HG02885 (cell line): Measurements from ENCODE around the gene SIGLEC15.
A peak's percentile ranks its signal among the peaks of the same experiment; 100 is the strongest.
"Not testable (repeated sequence)": the region's sequence is repeated elsewhere in the genome, so short reads cannot be mapped to it uniquely, and the experiment has no call there.

Source experiments
- ATAC-seq: cut with Tn5 transposase; IDR thresholded peaks from one replicate; pipeline ENCODE4 v1.9.1; 2021; ENCODE audit warnings: mild to moderate bottlenecking; ENCODE audit not compliant: unreplicated experiment, poor library complexity

Gene SIGLEC15

GRCh38 chr18:45841765-45842442 lies 16.4 kb downstream of the SIGLEC15 start:
- no peak for ATAC-seq

- ATAC-seq, result no peak
Observed at GRCh38 chr18:45843019-45843418, 17.5 kb downstream of the SIGLEC15 start.

GRCh38 chr18:45844938-45845337 lies 19.5 kb downstream of the SIGLEC15 start:
- no peak for ATAC-seq

- ATAC-seq, result no peak
Observed at GRCh38 chr18:45845410-45845809, 19.9 kb downstream of the SIGLEC15 start.

GRCh38 chr18:45847119-45847518 lies 21.6 kb downstream of the SIGLEC15 start:
- no peak for ATAC-seq

GRCh38 chr18:45848643-45849042 lies 23.2 kb downstream of the SIGLEC15 start:
- not testable (repeated sequence) for ATAC-seq

- no peak for ATAC-seq
Observed at GRCh38 chr18:45849529-45849928, 24.1 kb downstream of the SIGLEC15 start.

GRCh38 chr18:45850021-45850420 lies 24.5 kb downstream of the SIGLEC15 start:
- ATAC-seq, result peak; percentile 55

GRCh38 chr18:45851161-45851925 lies 25.9 kb downstream of the SIGLEC15 start:
- no peak for ATAC-seq

- ATAC-seq, result no peak
Observed at GRCh38 chr18:45852631-45853030, 27.2 kb downstream of the SIGLEC15 start.

GRCh38 chr18:45854036-45854586 lies 28.6 kb downstream of the SIGLEC15 start:
- ATAC-seq, result no peak

- ATAC-seq, result no peak
Observed at GRCh38 chr18:45856531-45856930, 31.1 kb downstream of the SIGLEC15 start.

- ATAC-seq, result no peak
Observed at GRCh38 chr18:45859334-45859733, 33.9 kb downstream of the SIGLEC15 start.

- ATAC-seq, result no peak
Observed at GRCh38 chr18:45860492-45860891, 35.0 kb downstream of the SIGLEC15 start.

GRCh38 chr18:45860971-45861370 lies 35.5 kb downstream of the SIGLEC15 start:
- ATAC-seq, result no peak

- ATAC-seq, result no peak
Observed at GRCh38 chr18:45861926-45862325, 36.5 kb downstream of the SIGLEC15 start.

GRCh38 chr18:45863469-45863868 lies 38.0 kb downstream of the SIGLEC15 start:
- ATAC-seq, result no peak

GRCh38 chr18:45864081-45864480 lies 38.6 kb downstream of the SIGLEC15 start:
- no peak for ATAC-seq

- no peak for ATAC-seq
Observed at GRCh38 chr18:45865466-45865865, 40.0 kb downstream of the SIGLEC15 start.

- no peak for ATAC-seq
Observed at GRCh38 chr18:45870419-45870818, 44.9 kb downstream of the SIGLEC15 start.

- no peak for ATAC-seq
Observed at GRCh38 chr18:45871431-45872084, 46.1 kb downstream of the SIGLEC15 start.
